ENCODE results near the gene LGALS4.
"Not testable (repeated sequence)": the region's sequence is repeated elsewhere in the genome, so short reads cannot be mapped to it uniquely, and the experiment has no call there.

The LGALS4 gene

DNA sequence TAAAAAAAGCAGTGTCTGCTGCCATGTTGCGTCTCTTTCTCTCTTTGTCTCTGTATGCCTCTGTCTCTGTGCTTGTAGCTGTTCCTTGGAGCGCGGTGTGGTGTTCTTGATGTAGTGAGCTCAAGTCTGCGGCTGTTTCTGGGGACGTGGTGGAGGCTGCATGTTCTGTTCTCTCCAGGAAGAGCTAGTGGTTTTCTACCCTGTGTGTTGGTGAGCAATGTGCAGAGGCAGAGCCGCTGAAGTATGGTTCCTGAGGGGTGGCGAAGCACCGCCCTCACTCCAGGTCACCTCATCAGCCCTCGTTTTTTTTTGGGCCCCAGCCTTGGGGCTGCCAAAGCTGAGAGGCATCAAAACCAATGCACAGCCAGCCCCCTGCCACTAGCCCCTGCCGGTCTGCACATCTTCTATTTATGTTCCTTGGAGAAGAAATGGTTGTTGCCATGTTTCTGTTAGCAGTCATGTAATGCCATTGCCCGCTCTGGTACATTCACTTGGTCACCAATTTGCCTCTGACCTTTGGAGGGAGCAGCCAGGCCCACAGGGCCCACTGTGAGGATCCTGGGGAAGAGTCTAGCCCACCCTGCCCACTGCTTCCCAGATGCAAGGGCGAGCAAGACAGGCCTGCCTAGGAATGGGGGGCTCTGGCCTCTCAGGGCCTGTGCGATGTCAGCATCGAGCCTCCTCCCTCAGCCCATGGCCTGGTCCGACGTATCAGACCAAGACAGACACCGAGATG is 29.9 kb upstream of the LGALS4 start:
- no peak for DNase-seq (ENCODE audit: low read depth, low spot score)

DNA sequence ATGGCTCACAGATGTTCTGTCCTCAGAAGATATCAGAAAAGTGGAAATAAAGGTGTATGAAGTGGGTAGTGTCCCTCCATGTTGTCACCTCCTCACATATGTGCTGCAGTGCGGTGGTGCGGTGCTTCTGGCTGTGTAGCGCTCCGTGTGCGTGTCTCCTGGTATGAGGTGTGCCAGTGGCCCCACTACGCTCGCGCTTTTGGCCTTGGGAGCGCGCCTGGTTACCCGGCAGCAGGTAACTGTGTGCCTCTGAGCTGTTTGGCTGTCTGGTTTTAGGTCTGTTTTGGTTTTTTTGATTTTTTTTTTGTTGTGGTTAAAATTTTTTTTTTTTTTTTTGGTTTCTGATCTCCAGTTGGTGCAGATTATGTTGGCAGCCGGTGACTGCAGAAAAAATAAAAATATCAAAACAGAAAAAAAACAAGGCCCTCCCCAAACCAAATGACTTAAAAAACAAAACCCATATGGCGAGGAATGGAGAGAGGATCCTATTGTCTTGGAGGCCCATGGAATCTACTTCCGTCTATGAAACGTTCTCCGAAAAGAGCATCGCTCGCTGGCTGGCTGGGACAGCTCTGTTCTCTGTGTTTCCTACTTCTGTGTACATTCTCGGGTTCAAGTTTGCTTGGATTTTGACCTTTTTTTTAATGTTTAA is 29.2 kb upstream of the LGALS4 start:
- no peak for DNase-seq (ENCODE audit: low read depth, low spot score)

GRCh38 chr19:38841180-38841766 is 28.5 kb upstream of the LGALS4 start:
- DNase-seq (ENCODE audit: low read depth, low spot score), result no peak

GRCh38 chr19:38840583-38840968 is 27.8 kb upstream of the LGALS4 start:
- DNase-seq (ENCODE audit: low read depth, low spot score), result no peak

DNA sequence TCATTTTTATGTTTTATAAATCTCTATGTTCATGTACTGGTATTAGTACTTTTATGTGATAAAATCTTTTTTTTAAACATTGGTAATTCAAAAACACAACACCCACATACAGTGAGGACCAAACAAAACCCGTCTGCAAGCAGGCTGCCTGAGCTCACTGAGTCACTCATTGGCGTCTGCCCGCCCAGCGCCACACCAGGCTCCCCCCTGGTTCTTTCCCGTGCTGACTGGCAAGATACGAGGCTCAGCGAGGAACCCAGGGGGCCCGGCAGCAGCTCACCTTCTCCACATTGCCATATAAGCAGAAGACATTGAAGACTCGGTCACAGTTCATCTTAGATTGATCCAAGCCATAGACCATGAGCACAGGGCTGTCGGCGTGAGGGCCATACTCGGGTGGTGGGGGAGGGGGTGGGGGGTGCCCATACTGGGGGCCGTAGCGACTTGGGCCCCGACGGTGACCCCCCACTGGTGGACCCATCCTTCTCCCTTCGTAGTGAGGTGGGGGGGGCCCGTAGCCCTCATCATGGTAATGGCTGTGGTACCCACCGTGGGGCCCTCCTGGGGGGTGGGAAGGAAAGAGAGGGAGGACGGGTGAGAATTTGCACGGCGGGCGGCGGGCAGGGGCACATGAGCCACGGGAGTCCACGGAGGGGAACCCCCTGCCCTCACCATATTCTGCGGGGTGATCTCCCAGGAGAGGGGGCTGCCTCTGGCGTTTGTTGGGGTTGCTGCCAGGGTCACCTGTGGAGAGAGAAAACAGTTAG is 27.3 kb upstream of the LGALS4 start:
- DNase-seq (ENCODE audit: low read depth, low spot score), result no peak

DNA sequence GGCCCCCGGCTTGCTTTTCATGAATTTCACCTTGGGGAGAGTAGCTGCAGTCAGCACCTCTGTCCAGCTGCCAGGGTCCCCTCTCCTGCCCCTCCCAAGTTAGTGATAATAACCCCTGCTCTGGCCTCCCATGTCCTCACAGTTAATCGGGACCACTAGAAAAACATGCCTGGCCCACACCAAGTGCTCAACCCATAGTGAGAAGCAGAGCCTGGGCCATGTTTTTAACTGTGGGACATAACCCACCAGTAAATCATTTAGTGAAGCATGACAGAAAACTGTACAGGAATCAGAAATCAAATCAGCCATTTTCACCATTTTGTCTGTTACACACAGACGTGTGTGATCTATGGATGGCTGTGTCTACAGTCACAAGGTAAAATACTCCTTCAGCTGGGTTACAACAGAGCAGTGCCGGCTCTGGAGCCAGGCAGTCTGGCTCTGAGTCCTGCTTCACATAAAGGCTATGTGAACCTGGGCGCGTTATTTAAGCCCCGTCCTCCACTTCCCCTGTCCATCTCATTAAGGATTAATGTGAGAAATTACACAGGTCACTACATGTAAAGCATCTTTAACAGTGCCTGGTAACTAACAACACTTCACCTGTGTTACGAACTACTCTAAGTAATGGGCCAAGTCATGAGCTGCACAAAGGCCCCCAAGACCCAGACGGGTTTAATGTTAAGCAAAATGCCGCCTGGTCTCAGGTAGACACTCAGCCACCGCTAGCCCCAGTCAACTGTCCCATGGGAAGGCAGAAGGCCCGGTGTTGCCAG is 26.4 kb upstream of the LGALS4 start:
- no peak for DNase-seq (ENCODE audit: low read depth, low spot score)

GRCh38 chr19:38838208-38838985 is 25.7 kb upstream of the LGALS4 start:
- DNase-seq (ENCODE audit: low read depth, low spot score), result no peak

DNA sequence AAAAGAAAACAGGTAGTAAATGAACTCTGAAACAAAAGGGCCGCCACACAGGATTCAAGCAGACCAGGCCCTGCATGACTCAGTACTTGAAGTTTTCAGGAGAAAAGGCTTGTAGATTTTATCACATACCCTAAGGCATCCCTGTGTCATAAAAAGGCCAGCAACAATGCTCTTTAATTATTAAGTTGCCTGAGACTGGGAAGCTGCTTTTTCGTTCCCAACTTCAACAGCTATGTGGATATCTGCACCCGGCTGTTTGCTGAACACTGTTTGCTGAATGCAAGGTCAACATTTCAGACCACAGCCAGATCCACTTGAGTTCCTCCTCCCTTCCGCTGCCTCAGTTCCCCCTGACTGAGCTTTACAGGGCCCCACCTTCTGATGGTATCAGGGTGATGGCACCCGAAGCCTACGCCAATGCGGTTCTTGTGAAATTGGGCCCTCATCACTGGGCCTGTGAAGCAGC is 24.9 kb upstream of the LGALS4 start:
- no peak for DNase-seq (ENCODE audit: low read depth, low spot score)

DNA sequence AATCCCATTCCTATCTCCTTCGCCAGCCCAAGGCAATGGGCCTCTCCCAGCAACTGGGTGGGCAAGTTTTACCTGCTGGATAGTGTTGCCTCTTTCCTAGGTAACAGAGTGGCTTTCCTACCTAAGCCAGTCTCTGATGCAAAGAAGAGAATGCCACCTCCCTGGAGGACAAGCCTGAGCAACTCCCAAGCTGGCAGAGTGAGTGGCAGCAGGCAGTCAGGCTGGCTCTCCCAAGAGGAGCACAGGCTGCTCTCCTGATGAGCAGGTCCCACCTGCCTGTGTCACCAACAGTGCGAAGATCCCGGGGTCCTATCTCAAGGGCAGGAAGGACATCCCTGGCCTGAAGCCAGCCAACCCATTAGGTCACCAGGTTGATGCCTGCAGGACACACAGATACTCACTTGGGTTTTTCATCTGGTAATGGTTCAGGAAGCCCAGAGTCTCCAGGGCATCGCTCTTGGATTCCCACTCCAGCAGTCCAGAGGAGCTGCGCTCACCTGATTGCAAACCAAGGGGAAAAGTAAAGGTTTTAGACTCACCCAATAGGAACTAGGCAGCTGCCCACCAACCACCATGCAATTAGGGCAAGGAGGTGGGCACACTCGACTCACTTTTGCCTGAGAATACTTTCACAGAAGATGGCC is 24.4 kb upstream of the LGALS4 start:
- no peak for DNase-seq (ENCODE audit: low read depth, low spot score)

DNA sequence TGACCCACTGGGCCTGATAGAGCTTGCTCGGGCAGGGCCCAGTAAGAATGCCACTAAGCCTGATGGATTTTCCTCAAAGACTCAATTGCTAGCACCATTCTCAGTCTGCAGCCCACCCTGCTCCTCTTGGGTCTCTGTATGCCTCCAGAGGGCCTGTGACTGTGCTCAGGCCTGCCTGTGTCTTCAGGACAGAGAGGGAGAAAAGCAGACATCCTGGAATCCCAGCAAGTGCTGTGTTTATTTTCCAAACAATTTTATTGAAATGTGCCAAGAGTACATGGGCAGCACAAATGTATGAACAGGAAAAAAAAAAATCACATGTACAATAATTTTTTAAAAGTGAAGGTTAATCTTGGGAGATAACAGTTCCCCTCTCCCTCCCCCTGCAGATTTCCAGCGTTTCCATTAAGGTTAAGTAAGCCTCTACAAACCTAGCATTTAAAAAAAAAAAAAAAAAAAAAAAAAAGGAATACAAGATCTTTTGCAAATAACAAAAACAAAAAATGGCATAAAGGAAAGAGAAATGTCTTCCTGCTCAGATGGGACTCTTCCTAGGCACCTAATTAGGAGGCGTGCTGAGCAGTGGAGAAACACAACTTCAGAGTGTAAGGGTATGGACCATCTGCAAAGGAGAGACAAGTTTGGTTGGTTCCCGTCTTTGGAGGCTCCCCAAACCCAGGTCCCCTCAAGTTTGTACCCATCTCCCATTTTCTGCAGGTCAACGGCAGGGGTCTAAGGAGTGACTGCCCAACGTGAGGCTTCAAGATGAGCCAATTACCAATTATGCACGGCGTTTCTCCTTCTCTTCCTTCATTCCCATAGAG is 23.6 kb upstream of the LGALS4 start:
- no peak for DNase-seq (ENCODE audit: low read depth, low spot score)

DNA sequence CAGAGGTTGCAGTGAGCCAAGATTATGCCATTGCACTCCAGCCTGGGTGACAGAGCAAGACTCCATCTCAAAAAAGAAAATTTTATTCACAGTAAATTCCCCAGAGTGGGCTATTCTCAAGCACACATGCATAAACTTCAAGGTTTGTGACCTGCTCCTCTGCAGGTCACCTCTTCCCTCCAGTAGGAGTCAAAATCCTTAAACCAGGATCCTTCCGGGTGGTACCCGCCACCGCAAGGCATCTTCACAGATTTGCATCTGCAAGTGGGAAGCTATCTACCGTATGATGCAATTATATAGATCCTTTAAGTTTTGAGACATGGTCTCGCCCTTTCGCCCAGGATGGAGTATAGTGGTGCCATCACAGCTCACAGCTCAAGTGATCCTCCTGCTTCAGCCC is 21.8 kb upstream of the LGALS4 start:
- no peak for DNase-seq (ENCODE audit: low read depth, low spot score)

- DNase-seq (ENCODE audit: low read depth, low spot score), result no peak
These were observed 21.4 kb upstream of the LGALS4 start for GRCh38 chr19:38834104-38834490.

GRCh38 chr19:38833092-38833425 is 20.3 kb upstream of the LGALS4 start:
- DNase-seq (ENCODE audit: low read depth, low spot score), result no peak

- DNase-seq (ENCODE audit: low read depth, low spot score), result no peak
These were observed 18.4 kb upstream of the LGALS4 start for GRCh38 chr19:38831142-38831605.

GRCh38 chr19:38830039-38830733 is 17.4 kb upstream of the LGALS4 start:
- no peak for DNase-seq (ENCODE audit: low read depth, low spot score)

DNA sequence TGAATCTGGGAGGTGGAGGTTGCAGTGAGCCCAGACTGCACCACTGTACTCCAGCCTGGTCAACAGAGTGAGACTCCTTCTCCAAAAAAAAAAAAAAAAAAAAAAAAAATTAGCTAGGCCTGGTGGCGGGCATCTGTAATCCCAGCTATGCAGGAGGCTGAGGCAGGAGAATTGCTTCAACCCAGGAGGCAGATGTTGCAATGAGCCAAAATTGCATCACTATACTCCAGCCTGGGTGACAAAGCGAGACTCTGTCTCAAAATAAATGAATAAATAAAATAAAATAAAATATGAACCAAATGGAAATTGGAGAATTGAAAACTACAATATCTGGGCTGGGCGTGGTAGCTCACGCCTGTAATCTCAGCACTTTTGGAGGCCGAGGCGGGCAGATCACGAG is 16.5 kb upstream of the LGALS4 start:
- not testable (repeated sequence) for DNase-seq (ENCODE audit: low read depth, low spot score)

DNA sequence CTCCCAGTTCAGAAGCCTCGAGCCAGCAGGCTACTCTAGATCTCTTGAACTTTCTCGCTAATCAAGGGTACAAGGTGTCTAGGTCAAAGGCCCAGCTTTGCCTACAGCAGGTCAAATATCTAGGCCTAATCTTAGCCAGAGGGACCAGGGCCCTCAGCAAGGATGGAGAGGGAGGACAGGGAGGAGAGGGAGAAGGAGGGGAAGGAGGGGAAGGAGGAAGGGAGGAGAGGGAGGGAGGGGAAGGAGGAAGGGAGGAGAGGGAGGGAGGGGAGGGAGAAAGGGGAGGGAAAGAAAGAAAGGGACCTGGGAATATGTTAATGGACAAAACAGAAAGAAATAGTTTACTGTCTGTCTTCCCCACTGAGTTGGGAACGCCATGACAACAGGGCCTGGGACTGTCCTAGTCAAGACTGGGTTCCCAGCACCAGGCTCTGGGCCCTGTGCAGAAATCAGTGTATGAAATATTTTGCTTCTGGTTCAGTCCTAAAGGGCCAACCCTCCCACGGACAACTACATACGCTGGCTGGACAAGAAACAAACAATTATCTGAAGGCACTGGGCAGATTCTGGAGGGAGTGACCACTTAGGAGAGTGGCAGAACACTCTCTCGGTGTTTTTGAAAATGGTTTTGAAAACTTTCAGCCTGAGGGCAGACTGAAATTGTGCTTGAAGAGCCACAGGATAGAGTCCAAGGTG is 14.3 kb upstream of the LGALS4 start:
- no peak for DNase-seq (ENCODE audit: low read depth, low spot score)

DNA sequence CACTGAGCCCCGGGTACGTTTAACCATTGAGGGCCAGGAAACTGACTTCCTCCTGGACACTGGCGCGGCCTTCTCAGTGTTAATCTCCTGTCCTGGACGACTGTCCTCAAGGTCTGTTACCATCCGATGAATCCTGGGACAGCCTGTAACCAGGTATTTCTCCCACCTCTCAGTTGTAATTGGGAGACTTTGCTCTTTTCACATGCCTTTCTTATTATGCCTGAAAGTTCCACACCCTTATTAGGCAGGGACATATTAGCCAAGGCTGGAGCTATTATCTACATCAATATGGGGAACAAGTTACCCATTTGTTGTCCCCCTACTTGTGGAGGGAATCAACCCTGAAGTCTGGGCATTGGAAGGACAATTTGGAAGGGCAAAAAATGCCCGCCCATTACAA is 13.2 kb upstream of the LGALS4 start:
- not testable (repeated sequence) for DNase-seq (ENCODE audit: low read depth, low spot score)
